Psoas muscle (tissue), 8 donors: ENCODE data around the gene TNFRSF19. TPM values are rescaled to one million over a fixed set of nuclear protein-coding genes. Genes with fewer than 3 reads are reported as not detected.

Source experiments
- ATAC-seq, 4 donors: fragments of 200-7000 bp; cut with Tn5 transposase; one replicate each; pipeline ENCODE4 v1.9.1; 2020; ENCODE audit warnings: moderate library complexity in 3 of 4, mild to moderate bottlenecking in 2 of 4
- DNase-seq, 2 donors: peaks; one replicate each; pipeline ENCODE4 v3.0.0-alpha.2; 2020
- H3K27ac ChIP-seq: fragments of 200-600 bp; one replicate; pipeline ENCODE4 v1.8.0; 2022
- H3K27me3 ChIP-seq, 3 donors: fragments of 200-600 bp in 1 of 3; one replicate each; pipeline versions ENCODE4 v1.6.1 to v1.8.0; 2013 to 2022; ENCODE audit warnings: low read length in 2 of 3, mild to moderate bottlenecking in 2 of 3, moderate library complexity in 1 of 3; ENCODE audit not compliant: insufficient read depth in 3 of 3
- H3K36me3 ChIP-seq, 2 donors: fragments of 200-600 bp in 1 of 2; one replicate each; pipeline versions ENCODE4 v1.6.1 to v1.8.0; 2013 to 2022; ENCODE audit warnings: low read depth in 1 of 2, mild to moderate bottlenecking in 1 of 2, moderate library complexity in 1 of 2; ENCODE audit not compliant: insufficient read depth in 1 of 2
- H3K4me1 ChIP-seq: fragments of 200-600 bp; one replicate; pipeline ENCODE4 v1.8.0; 2022
- H3K4me3 ChIP-seq: fragments of 200-600 bp; one replicate; pipeline ENCODE4 v1.8.0; 2022; ENCODE audit warnings: mild to moderate bottlenecking
- H3K9me3 ChIP-seq: fragments of 200-600 bp; one replicate; pipeline ENCODE4 v1.8.0; 2022
- CTCF ChIP-seq: fragments of 200-600 bp; IDR thresholded peaks from one replicate; pipeline ENCODE4 v1.8.0; 2022; ENCODE audit warnings: antibody characterized with exemption
- WGBS, 3 donors: extraction: QIAGEN DNeasy Blood & Tissue Kit; methylation state at CpG; one replicate each; pipeline versions ENCODE4 v1.1.6 to v1.1.7; 2013; 5-methylcytosine and 5-hydroxymethylcytosine counted together
- intact Hi-C, 2 donors: fragments of 100-400 bp; cut with DNase I; formaldehyde crosslinking; loops; one replicate each; pipeline versions ENCODE4 v1.11.0 to v1.14.2; 2022
- polyA plus RNA-seq, 3 donors: library from polyadenylated mRNA; stranded (reverse); fragments of 200-250 nt; gene quantifications; one replicate each; pipeline ENCODE4 v1.2.3, GENCODE V29; 2013
- total RNA-seq, 4 donors: library from RNA; stranded (reverse); fragmentation: NEBNext Ultra II Directional in 2 of 4; extraction: Animal tissue kit (Norgen Biotek cat#: 25700) in 2 of 4; gene quantifications; one replicate each; pipeline versions ENCODE4 v1.2.1 to v1.2.4, GENCODE V29; 2021 to 2023
- donor health status: healthy with polysubstance abuse.
- donor health status: DM: no; HTN: no; CAD: no; lungs with moderate emphysema.
- donor health status: Bipolar disorder and iron deficiency.
- donor health status: healthy.
- donor health status: DM: yes; HTN: yes; CAD: no.
- donor health status: DM: no; HTN: no; CAD: no.
- donor health status: DM: no; HTN: no; CAD: no.
- donor health status: DM: yes; HTN: yes; CAD: no.

The TNFRSF19 gene
- total and polyA plus RNA-seq, 7 donors = 0.35 to 2.0 (median 0.55) TPM

GRCh38 chr13:23619068-23619855 is 49.0 kb downstream of the TNFRSF19 start:
- intact Hi-C loops = no loop called here
- ATAC-seq = no peak
- WGBS, 3 donors = 91 to 97% (median 93%) methylated on average over 5 of the region's 5 CpGs

GRCh38 chr13:23620211-23620610 is 50.0 kb downstream of the TNFRSF19 start:
- Histone ChIP-seq H3K27ac (no peak overlapping the region), H3K36me3 (no peaks in the 10 kb centered on the region)
- no peak for TF ChIP-seq CTCF

More at GRCh38 chr13:23619068-23619855, 49.0 kb downstream of the TNFRSF19 start:
- Histone ChIP-seq H3K4me3 (no peak overlapping the region), H3K27me3 (peaks cover 0 to 1% (median 0%) of the 10 kb centered on the region in 3 donors), H3K36me3 (no peaks in the 10 kb centered on the region), H3K9me3 (no peaks in the 10 kb centered on the region), H3K27ac (no peak overlapping the region), H3K4me1 (no peaks in the 10 kb centered on the region)
- DNase-seq = no peak
- TF ChIP-seq CTCF = no peak

GRCh38 chr13:23620613-23621315 is 50.6 kb downstream of the TNFRSF19 start:
- intact Hi-C loops = no loop called here
- DNase-seq = no peak
- 76 to 85% (median 77%) methylated on average over 8 of the region's 8 CpGs for WGBS, 3 donors

More at GRCh38 chr13:23620211-23620610, 50.0 kb downstream of the TNFRSF19 start:
- no peaks in the 10 kb centered on the region for H3K9me3 ChIP-seq
- no peak for DNase-seq
- intact Hi-C loops = no loop called here
- H3K4me3 ChIP-seq = no peak overlapping the region
- 64 to 82% (median 72%) methylated on average over 5 of the region's 5 CpGs for WGBS, 3 donors
- H3K27me3 ChIP-seq = peaks cover 0 to 1% (median 0%) of the 10 kb centered on the region in 3 donors
- no peaks in the 10 kb centered on the region for H3K4me1 ChIP-seq
- no peak for ATAC-seq

GRCh38 chr13:23621316-23621645 is 51.1 kb downstream of the TNFRSF19 start:
- intact Hi-C loops = no loop called here
- Histone ChIP-seq H3K4me1 (no peaks in the 10 kb centered on the region), H3K4me3 (no peak overlapping the region), H3K36me3 (no peaks in the 10 kb centered on the region), H3K9me3 (no peaks in the 10 kb centered on the region), H3K27ac (no peak overlapping the region), H3K27me3 (peaks cover 0 to 1% (median 0%) of the 10 kb centered on the region in 3 donors)
- DNase-seq (no peak), ATAC-seq (peak in 1 of 4 donors; percentile 75)
- no peak for TF ChIP-seq CTCF
- WGBS, 3 donors = 29 to 46% (median 41%) methylated on average over 2 of the region's 2 CpGs

More at GRCh38 chr13:23620613-23621315, 50.6 kb downstream of the TNFRSF19 start:
- no peaks in the 10 kb centered on the region for H3K9me3 ChIP-seq
- peaks cover 0 to 1% (median 0%) of the 10 kb centered on the region in 3 donors for H3K27me3 ChIP-seq
- H3K36me3 ChIP-seq = no peaks in the 10 kb centered on the region
- no peak for TF ChIP-seq CTCF
- no peaks in the 10 kb centered on the region for H3K4me1 ChIP-seq
- H3K4me3 ChIP-seq = no peak overlapping the region
- H3K27ac ChIP-seq = no peak overlapping the region
- no peak for ATAC-seq
